Glutamatergic neuron (in vitro differentiated cells): Measurements from ENCODE around the gene NUCB1. TPM values are rescaled to one million over a fixed set of nuclear protein-coding genes. Genes with fewer than 3 reads are reported as not detected.

ENCODE experiments used
- DNase-seq: peaks from one replicate; pipeline ENCODE4 v3.0.0; 2022
- H3K27ac Mint-ChIP-seq: one replicate; pipeline ENCODE4 v1.8.0; 2020; ENCODE audit warnings: mild to moderate bottlenecking, mixed read lengths, inconsistent platforms; ENCODE audit not compliant: unreplicated experiment
- H3K27me3 Mint-ChIP-seq: one replicate; pipeline ENCODE4 v1.8.0; 2020; ENCODE audit warnings: mild to moderate bottlenecking, moderate library complexity, mixed read lengths, inconsistent platforms; ENCODE audit not compliant: unreplicated experiment
- H3K36me3 Mint-ChIP-seq: one replicate; pipeline ENCODE4 v1.8.0; 2020; ENCODE audit warnings: mild to moderate bottlenecking, mixed read lengths, inconsistent platforms; ENCODE audit not compliant: unreplicated experiment
- H3K4me1 Mint-ChIP-seq: one replicate; pipeline ENCODE4 v1.8.0; 2020; ENCODE audit warnings: mild to moderate bottlenecking, low read depth, mixed read lengths, inconsistent platforms; ENCODE audit not compliant: unreplicated experiment
- H3K4me3 Mint-ChIP-seq: one replicate; pipeline ENCODE4 v1.8.0; 2020; ENCODE audit warnings: mild to moderate bottlenecking, mixed read lengths, inconsistent platforms; ENCODE audit not compliant: unreplicated experiment
- H3K9me3 Mint-ChIP-seq: one replicate; pipeline ENCODE4 v1.8.0; 2020; ENCODE audit warnings: mild to moderate bottlenecking, moderate library complexity, mixed read lengths, inconsistent platforms; ENCODE audit not compliant: unreplicated experiment
- total RNA-seq: library from RNA; stranded (reverse); fragmentation: NEBNext Ultra II Directional; extraction: Animal tissue kit (Norgen Biotek cat#: 25700); gene quantifications from one replicate; pipeline ENCODE4 v1.2.1, GENCODE V29; 2021; ENCODE audit not compliant: unreplicated experiment
- TF ChIP-seq, protein P1 (sequence below): fragments of 200-600 bp; sonication (generic); IDR thresholded peaks from one replicate; pipeline ENCODE4 v1.5.0; 2021; ENCODE audit not compliant: partially characterized antibody, unreplicated experiment

Gene NUCB1
- total RNA-seq, 1 donor from 2014 or later = 115 TPM

DNA sequence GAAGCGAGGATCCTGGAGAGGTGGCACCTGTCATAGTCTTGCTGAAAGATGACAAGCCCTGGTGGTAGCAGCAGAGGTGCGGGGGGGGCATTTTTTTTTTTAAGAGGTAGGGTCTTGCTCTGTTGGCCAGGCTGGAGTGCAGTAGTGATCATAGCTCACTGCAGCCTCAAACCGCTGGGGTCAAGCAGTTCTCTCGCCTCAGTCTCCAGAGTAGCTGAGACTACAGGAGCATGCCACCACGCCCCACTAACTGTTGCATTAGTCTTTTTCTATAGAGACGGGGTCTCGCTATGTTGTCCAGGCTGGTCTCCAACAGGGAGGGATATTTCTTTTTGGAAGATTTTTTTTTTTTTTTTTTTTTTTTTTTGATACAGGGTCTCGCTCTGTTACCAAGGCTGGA is 57.9 kb downstream of the NUCB1 start:
- Mint-ChIP-seq H3K36me3 (no peaks in the 10 kb centered on the region), H3K4me1 (peaks cover 10% of the 10 kb centered on the region), H3K27ac (no peak overlapping the region), H3K27me3 (peaks cover 3% of the 10 kb centered on the region), H3K4me3 (no peak overlapping the region), H3K9me3 (peaks cover 8% of the 10 kb centered on the region)
- no peak for DNase-seq
- TF ChIP-seq, protein P1, sequence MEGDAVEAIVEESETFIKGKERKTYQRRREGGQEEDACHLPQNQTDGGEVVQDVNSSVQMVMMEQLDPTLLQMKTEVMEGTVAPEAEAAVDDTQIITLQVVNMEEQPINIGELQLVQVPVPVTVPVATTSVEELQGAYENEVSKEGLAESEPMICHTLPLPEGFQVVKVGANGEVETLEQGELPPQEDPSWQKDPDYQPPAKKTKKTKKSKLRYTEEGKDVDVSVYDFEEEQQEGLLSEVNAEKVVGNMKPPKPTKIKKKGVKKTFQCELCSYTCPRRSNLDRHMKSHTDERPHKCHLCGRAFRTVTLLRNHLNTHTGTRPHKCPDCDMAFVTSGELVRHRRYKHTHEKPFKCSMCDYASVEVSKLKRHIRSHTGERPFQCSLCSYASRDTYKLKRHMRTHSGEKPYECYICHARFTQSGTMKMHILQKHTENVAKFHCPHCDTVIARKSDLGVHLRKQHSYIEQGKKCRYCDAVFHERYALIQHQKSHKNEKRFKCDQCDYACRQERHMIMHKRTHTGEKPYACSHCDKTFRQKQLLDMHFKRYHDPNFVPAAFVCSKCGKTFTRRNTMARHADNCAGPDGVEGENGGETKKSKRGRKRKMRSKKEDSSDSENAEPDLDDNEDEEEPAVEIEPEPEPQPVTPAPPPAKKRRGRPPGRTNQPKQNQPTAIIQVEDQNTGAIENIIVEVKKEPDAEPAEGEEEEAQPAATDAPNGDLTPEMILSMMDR = no peak

DNA sequence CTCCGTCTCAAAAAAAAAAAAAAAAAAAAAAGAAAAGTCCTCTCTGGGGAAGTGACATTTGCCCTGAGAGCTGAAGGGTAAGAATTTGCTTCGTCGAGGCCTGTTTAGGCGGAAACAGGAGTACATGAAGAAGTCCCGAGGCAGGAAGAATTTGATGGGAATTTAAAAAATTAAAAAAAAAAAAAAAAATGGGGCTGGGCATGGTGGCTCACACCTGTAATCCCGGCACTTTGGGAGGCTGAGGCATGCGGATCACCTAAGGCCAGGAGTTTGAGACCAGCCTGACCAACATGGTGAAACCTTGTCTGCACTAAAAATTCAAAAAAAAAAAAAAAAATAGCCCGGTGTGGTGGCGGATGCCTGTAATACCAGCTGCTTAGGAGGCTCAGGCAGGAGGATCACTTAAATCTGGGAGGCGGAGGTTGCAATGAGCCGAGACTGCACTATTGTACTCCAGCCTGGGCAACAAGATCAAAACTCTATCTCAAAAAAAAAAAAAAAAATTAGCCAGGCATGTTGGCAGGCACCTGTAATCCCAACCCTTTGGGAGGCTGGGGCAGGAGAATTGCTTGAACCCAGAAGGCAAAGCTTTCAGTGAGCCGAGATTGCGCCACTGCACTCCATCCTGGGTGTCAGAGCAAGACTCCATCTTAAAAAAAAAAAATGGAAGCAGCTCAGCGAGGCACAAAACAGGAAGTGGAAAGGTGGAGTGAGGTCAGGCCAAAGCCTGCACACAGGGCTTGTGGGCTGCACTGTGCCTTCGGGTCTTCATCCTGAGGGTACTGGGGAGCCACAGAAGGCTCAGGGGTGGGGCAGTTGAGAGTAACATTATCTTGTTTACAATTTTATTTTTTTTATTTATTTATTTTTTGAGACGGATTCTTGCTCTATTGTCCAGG is 59.5 kb downstream of the NUCB1 start:
- DNase-seq = no peak
- peaks cover 20% of the 10 kb centered on the region for H3K4me1 Mint-ChIP-seq
- peaks cover 8% of the 10 kb centered on the region for H3K9me3 Mint-ChIP-seq
- H3K4me3 Mint-ChIP-seq = no peak overlapping the region
- TF ChIP-seq, protein P1 = no peak
- H3K27ac Mint-ChIP-seq = no peak overlapping the region
- peaks cover 3% of the 10 kb centered on the region for H3K27me3 Mint-ChIP-seq
- no peaks in the 10 kb centered on the region for H3K36me3 Mint-ChIP-seq

DNA sequence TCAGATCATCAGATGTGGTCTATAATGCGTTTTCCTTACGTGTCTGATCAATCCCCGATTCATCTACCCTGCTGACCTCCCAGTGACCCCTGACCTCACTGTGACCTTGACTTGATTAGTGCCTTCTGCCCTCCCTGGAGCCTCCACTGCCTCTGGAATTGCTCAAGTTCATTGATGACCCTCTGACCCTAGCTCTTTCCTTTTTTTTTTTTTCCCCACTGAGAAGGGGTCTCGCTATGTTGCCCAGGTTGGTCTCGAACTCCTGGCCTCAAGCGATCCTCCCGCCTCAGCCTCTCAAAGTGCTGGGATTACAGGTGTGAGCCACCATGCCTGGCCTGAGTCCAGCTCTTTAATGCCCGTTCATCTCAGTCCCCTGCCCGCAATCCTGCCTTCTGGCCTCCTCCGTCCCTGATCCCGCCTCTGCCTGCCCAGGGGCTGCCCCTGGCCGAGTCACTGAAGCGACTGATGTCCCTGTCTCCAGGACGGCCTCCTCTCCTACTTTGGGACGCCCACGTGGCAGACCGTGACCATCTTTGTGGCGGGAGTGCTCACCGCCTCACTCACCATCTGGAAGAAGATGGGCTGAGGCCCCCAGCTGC is 61.0 kb downstream of the NUCB1 start:
- H3K27me3 Mint-ChIP-seq = peaks cover 12% of the 10 kb centered on the region
- DNase-seq = peak; percentile 35
- peak overlapping the region; percentile 28 for H3K27ac Mint-ChIP-seq
- no peak overlapping the region for H3K4me3 Mint-ChIP-seq
- H3K9me3 Mint-ChIP-seq = peaks cover 12% of the 10 kb centered on the region
- peaks cover 18% of the 10 kb centered on the region for H3K4me1 Mint-ChIP-seq
- TF ChIP-seq, protein P1 = no peak
- no peaks in the 10 kb centered on the region for H3K36me3 Mint-ChIP-seq

DNA sequence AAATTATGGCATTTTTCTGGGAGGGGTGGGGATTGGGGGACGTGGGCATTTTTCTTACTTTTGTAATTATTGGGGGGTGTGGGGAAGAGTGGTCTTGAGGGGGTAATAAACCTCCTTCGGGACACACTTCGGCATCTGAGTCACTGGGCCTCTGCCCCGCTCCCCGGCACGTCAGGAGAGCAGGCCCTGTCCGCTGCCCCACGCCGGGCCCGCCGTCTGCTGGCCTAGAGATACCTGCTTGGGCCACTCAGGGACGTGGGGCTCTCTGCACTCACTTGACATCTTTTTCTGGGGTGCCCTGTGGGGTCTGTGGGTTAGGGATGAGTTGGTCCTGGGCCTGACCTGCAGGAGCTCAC is 61.5 kb downstream of the NUCB1 start:
- no peak overlapping the region for H3K4me3 Mint-ChIP-seq
- no peak for DNase-seq
- H3K27me3 Mint-ChIP-seq = peaks cover 16% of the 10 kb centered on the region

More for the DNA sequence above, 61.5 kb downstream of the NUCB1 start:
- TF ChIP-seq, protein P1 = no peak
- peaks cover 22% of the 10 kb centered on the region for H3K4me1 Mint-ChIP-seq
- peak overlapping the region; percentile 59 for H3K27ac Mint-ChIP-seq
- H3K36me3 Mint-ChIP-seq = no peaks in the 10 kb centered on the region
- peaks cover 14% of the 10 kb centered on the region for H3K9me3 Mint-ChIP-seq
